Inflammatory macrophage treated with lipopolysaccharide for 1 hour (primary cell): ENCODE data around the gene SCG2.

ENCODE experiments used
- DNase-seq, 2 donors: peaks; one replicate each; pipeline ENCODE4 v3.0.0-alpha.2; 2020 to 2022

The SCG2 gene, protein sequence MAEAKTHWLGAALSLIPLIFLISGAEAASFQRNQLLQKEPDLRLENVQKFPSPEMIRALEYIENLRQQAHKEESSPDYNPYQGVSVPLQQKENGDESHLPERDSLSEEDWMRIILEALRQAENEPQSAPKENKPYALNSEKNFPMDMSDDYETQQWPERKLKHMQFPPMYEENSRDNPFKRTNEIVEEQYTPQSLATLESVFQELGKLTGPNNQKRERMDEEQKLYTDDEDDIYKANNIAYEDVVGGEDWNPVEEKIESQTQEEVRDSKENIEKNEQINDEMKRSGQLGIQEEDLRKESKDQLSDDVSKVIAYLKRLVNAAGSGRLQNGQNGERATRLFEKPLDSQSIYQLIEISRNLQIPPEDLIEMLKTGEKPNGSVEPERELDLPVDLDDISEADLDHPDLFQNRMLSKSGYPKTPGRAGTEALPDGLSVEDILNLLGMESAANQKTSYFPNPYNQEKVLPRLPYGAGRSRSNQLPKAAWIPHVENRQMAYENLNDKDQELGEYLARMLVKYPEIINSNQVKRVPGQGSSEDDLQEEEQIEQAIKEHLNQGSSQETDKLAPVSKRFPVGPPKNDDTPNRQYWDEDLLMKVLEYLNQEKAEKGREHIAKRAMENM

DNA sequence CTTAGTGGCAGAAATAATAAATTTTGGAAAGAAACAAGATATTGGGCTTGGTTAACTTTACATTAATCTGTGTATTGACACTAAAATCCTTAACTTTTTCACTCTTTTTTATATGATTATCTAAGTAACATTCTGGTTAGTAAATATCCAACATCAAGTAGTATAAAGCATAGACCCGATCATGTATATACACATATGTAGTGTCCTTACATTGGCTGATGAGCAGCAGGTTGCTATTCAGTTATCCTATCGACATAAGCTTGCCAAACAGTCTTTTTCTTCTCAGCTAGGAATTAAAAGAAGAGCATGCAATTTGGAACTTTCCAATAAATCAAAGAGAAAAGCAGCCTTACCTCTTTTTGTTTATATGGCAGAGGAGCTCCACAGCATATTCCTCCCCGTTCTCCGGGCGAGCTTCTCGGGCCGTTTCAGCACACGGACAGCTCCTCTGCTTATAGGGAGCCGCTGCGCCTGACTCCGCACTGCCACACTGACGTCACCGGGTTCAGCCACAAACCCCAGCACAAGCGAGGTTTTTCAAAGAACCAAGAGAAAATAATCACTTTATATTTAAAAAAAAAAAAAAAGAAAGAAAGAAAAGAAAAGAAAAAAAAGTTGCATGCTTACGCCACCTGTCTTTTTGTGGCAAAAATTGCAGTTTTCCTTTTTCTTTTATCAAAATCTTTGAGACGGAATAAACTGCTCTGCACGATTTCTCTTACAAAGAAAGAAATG lies at the start of gene SCG2:
Gene SCG2, minus strand, starts transcription at position 430 of the 735 bp plus-strand sequence. CDS start 3,079 bp downstream, outside the sequence.
- peak; percentile 48 to 62 for DNase-seq

DNA sequence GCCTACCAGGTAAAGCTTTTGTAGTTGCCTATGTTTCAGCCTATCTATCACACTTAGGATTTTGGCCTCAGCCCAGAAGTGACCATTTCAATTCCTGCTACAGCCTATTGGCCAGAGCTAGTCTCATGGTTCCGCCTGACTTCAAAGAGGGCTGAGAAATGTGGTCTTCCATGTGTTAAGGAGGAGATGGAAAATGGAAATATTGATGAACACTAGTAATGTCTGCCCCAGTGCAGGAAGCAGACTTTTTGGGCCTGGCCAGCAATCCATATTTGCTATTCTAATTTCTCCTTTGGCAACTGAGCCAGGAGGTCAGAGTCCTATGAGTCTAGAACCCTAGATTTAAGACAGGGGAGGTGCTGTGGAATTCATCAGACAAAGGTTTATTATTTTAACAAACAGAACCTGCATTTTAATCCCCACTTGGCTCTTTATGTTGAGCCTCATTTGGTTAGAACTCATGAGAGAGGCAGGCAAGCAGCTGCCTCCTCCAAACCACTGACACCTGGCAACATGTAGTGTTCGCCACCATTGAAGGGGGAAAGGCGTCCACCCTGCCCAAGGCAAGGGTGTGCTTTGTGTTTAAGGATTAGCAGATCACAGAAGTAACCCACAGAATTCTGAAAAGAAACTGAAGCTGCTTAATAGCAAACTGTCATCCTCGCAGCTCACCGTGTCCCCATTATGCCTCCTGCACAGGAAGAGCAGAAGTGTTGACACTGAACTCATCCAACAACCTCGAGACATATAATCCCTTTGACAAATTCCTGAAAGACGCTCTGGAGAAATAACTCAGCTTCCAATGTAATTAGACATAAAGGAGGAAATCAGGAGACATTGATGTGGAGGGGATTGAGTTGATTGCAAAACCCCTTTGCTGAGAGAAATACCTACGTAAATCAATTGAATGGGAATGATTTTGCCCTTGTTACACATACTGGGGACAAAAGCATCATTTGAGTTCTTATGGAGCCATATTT lies 47.7 kb upstream of the SCG2 start:
- no peak for DNase-seq

DNA sequence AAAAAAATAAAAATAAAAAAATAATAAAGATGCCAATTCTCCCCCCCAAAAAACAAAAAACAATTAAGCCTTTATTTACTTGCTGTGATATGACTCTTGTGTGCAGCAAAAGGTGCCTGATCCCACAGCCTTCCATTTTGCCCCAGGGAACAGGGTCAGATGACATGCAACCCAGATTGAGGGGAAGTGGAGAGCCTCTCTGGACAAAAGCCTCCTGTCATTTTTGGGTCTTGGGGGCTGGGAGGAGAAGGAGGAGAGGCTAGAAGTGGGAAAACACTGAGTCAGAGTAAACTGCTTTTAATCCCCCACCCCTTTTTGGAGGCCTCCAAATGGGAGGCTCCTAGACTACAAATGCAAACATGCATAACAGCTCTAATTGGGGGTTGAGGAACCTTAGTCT lies 46.6 kb upstream of the SCG2 start:
- DNase-seq: no peak

DNA sequence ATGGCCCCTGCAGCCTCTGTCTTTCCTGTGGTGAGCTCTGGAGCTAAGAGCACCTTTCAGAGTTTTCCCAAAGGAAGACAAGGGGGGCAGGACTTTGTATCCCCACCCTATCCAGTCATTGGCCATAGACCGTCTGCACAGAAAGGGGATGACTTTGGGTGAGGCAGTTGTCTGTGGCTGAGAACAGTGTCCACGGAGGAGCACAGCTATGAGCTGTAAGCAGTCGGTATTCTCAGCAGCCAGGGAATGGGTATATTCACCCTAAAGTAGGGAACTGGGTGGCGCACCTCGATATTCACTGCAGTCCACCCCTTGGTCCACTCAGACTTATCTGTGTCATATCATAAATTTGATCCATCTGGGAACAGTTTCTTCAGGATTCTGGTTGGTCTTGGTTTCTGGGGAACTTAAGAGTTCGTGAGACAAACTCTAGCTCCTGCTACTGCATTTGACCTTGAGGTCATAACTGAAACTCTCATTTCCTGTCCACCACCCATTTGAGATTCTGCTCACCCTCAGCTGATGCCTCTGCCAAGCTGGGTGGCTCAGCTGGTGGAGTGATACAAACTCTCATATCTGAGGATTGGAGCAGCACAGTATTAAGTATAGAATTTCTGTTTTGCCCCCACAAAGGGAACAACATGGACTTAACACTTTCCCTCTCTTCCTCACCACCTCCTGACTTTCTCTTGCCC lies 45.2 kb upstream of the SCG2 start:
- DNase-seq: no peak

DNA sequence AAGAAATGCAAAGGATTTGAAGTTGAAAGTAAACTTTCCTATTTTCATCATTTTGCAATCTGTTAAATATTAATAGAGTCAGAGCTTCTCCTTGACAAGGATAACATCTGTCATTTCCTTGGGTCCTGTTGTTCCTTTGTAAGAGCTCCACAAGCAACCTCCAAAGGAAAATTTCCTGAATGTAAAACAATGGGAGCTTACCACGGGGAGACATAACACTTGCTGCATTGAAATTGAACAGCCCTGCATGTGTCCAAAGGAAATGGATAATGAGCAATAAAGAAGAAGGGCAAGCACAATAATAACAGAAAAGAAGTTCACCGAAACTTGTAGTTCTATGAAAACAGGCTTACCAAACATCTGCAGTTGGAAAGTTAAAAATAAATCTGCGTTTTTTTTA lies 42.0 kb upstream of the SCG2 start:
- DNase-seq: no peak

DNA sequence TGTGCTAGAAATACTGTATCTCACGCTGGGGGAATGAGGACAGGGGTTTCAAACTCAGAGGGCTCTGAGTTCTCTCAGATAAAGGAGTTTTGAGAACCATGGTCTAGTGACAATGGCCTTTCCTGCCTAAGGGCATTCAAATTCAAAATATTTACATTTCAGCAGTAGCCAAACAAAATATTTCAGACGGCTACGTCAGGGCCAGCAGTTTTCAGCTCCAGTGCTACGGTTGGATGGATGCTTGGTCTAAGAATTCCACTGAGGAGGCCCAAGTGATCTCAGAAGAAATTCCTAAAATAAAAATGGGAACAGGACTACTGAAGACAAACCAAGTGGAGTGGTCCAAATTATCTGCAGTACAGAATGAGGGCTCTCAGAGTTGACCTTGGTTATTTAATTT lies 41.1 kb upstream of the SCG2 start:
- DNase-seq: no peak

DNA sequence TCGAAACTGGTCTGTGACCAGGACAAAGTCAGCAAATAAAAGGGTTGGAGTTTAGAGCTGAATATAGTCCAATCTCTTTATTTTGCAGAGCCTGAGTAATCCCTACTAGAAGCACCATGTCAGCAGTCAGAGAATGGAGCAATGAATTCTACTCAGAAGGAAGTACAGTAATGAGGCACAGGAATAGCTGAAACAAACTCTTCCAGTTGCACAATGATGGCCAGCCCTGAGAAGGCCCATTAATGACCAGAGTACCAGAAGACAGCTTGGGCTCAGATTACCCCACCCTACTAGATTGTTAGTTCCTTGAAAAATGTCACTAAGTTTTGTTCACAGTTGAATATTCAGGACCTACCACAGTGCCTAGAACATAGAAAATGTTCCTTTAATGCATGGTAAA lies 40.3 kb upstream of the SCG2 start:
- peak; percentile 1 to 25 for DNase-seq

DNA sequence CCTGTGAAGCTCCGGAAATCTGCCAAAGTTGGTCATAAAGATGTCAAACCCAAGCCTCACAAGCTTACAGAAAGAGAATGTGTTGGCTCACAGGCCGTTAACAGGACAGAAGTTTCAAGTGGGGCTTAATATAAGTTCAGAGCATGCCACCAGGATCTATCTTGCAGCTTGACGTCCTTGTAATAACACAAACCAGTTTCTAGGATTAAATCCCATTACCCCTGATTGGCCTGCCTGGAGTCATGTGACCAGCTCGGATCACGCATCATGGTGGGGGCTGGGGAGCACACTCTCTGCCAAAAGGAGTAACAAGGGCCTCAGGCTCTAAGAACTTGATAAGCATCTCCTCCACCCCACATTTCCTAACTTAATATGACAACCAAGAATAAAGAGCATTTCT lies 38.9 kb upstream of the SCG2 start:
- no peak for DNase-seq

DNA sequence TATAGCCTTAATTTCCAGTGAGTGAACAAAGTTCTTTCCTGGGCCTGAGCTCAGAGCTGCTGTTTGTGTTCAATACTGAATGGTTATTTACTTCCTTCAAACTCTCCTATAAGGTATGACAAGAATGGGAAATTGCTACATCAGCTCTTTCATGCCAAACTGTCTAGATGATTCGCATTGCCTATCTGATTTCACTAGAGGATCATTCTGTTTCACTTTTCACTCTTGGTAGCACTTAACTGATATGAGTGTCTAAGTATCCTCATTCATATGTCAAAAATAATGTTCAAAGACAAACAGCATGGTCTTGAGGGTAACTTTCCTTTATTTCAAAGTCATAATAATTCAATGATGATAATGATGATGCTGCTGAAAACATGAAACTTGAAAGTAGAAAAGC lies 32.9 kb upstream of the SCG2 start:
- DNase-seq: no peak

DNA sequence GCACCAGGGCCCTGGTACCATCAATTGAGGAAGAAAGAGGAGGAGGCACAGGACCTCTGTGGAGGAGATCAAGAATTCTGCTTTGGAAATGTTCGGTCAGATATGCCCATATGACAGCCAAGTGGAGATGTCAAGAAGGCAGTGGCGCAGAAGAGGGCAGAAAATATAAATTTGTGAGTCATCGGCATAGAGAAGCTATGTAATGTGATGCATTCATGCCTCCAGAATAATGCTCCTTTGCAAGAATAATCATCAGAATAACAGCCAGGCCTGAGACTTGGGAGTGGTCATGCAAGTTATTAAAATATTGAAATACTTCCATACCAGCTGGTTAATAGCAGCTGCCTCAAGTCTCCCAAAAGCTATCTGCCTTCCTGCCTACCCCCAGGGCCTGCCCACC lies 32.1 kb upstream of the SCG2 start:
- DNase-seq: no peak

DNA sequence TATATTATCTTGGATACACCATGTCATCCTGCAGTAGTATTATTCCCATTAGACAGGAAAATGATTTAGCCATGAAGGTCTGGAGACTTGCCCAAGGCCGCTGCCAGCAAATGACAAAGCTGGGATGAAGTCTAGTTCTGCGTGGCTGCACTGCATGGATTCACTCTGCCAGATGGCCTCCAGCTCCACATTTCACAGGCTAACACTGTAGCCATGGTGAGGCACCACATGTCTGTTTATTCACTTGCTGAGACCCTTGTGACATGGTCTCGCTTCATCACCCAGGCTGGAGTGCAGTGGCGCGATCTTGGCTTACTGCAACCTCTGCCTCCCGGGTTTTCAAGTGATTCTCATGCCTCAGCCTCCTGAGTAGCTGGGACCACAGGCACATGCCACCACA lies 31.5 kb upstream of the SCG2 start:
- no peak for DNase-seq

DNA sequence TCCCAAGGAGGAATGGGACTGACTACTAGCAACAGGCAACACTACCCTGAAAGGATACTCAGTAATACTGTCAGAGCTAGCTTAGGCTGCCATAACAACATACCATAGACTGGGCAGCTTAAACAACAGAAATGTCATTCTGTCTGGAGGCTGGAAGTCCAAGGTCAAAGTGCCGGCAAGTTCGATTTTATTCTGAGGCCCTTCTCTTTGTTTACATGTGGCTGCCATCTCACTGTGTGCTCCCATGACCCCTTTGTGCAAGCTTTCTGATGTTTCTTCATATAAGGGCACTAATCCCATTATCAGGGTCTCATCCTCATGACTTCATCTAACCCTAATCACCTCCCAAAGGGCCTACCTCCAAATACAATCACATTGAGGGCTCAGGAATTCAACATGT lies 30.7 kb upstream of the SCG2 start:
- no peak for DNase-seq

DNA sequence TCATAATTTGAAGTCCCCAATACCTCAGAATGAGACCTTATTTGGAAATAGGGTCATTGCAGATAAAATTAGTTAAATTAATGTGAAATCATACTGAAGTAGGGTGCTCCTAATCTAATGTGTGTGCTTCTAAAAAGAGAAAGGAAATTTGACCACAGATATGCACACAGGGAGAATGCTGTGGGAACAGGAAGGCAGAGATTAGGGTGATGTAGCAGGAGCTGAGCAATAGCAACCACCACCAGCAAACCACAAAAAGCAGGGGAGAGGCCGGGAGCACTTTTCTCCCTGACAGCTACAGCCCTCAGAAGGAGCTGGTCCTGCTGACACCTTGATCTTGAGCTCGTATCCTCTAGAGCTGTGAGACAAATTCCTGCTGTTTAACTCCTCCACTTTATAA lies 24.6 kb upstream of the SCG2 start:
- no peak for DNase-seq

DNA sequence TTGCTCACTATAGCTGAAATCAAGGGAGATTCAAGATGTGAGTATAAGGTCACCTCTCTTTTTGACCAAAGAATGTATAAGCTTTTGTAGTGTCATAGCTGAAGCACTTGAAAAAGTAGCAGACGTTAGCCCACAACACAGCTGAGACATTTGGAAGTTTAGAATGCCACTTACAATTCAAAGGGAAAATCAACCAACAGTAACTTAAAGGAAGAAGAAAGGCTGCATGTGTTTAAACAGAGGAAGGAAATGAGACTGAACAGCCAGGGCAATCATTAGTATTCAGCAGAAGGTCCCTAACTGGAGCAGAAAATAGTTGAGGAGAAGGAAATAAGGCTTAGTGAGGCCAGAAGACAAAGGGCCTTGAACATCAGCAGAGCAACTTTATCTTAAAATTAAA lies 23.5 kb upstream of the SCG2 start:
- no peak for DNase-seq

DNA sequence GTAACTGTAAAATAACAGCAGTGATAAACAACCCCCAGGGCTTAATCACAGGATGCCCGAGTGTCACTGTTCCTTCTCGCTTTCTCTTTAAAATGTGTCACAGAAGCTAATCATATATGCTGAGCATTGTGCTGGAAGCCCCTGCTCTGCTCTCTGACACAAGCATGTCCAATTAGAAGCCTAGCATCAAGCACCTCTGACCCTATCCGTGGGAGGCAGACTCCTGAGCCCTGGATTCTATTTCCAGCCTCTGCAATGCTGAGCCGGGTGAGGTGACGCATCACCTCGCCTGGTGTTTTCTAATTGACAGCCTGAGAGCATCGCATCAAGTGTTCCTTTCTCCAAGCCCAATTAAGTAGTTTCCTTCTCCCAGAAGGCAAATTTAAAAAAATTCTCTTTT lies 19.7 kb upstream of the SCG2 start:
- no peak for DNase-seq

DNA sequence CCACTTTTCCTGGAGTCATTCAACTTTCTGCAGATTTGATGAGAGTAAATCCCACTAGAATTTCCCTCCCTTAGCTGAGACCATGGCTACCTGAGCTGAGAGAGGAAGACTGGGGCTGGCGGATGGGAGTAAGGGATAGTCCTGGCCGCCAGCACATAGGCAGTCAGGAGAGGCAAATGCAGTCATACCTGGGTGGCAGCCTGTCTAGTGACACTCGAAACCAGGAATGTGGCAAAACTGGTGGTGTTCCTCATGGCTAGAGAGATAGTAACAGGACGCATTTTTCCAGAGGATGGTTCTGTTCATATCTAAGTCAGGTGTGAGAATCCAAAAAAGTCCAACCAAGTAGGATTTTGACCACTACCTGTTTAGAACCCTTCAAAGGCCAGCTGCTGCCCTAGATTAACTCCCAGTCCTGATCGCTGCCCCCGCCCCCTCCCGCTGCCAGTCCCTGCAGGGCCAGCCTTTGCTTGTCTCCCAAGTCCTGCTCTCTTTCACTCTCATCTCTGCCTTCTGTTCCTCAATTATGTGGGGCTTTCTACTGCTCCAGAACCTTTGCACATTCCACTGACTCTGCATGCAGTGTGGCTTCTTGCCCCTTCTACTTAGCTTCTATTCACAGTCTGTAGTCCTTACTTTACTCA lies 17.4 kb upstream of the SCG2 start:
- no peak for DNase-seq

DNA sequence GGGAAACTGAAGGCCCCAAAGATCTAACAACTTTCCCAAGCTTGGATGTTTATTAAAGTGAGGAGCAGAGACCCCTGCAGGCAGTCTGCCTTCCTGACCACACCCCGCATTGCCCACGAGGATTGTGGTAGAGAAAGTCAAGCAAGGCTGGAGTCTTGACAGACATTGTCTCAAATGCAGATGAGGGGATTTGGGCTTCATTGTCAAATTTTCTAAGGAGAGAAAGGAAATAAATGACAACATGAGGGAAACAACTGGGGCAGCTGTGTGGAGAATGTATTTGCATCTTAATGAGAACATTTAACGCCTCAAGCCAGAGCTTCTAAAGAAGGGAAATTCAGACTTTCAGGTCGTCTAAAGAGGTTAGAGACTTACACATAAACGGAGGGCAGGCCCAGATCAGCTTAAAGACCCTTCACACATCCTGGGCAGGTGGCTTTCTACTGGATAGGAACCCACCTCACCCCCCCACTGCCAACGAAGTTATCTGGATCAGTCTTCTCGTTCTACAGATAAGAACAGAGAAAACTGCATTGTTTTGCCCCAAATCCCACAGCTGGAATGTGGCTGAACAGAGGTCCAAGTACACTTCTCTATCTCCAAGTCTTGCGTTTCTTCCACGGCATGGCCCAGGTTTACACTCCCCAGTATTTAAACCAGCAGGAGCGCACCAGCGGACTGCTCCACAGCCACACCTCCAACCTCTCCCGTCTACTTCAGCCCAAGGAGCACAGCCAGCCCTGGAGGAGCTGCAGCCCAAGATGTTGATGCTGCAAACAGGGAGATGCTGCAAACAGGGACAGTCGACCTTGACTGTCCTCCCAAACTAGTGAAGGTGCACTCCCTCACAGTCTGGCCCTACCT lies 16.2 kb upstream of the SCG2 start:
- DNase-seq: no peak

DNA sequence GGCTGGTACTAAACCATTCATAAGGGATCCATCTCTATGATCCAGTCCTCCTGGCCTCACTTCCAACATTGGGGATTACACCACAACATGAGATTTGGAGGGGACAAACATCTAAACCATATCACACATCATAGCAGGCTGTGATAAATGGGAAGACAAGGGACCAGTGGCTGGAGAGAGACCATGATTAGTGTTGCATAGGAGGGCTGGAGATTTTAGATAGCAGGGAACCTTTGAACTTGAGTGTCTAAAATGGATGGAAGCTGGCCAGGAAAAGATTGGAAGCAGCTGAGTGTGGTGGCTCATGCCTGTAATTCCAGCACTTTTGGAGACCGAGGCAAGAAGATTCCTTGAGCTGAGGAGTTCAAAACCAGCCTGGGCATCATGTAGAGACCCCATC lies 12.4 kb upstream of the SCG2 start:
- DNase-seq: no peak

DNA sequence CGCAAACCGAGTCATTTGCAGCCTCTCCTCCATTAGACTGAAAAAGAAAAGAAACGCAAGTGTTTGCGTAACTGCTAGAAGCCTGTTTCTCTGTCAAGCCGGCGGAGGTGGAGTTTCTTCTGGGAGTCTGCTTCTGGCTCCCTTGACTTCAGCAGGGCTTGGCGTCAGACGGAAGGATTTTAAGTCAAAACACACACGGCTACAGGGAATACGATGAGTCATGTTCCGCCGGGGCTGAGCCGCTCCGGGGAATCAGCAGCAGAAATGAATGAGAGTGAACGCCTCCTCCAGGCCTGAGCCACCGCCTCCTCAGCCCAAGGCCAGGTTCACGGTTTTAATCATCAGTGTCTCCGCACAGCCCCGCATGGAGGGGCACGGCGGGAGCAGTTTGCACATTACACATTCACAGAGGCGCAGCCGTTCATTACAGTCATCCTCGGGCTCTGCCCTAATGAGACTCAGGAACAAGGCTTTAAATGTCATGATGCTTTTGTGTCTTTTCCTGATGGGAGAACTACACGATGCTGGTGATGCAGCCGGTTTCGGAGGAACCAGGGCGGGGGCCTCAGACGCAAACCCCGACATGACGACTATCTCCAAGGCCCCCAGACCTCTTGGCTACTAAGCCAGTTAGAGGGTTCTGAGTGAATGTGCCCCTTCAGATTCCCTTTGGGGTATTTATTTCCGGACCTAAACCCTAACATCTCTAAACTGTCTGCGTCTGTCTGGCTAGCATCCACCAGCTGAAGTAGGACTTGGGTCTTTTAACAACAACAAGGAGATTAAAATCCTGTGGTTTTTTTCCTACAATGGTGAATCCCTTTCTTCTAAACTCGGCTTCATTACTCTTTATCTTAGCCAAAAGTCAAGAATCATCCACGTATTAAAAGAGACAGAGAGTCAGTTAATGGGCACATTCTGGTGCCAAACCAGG lies 11.1 kb upstream of the SCG2 start:
- DNase-seq: peak in 1 of 2 donors; percentile 4
